Measurements from ENCODE around the gene ZNF775.

The ZNF775 gene

DNA sequence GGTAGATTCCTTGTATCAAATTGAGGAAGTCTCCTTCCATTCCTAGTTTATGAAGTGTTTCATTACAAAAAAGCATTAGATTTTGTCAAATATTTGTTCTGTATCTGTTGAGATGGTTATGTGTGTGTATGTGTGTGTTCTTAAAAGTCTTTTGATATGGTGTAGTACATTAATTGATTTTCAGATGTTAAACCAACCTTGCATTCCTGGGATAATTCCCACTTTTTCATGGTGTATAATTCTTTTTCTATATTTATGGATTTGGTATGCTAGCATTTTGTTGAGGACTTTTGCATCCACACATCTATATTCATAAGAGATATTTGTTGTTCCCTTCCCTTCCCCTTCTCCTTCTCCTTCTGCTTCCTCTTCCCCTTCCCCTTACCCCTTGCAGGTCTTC, 62.4 kb downstream of the ZNF775 start:
- DNase-seq (ENCODE audit: low read depth in 2 of 2) = no peak

DNA sequence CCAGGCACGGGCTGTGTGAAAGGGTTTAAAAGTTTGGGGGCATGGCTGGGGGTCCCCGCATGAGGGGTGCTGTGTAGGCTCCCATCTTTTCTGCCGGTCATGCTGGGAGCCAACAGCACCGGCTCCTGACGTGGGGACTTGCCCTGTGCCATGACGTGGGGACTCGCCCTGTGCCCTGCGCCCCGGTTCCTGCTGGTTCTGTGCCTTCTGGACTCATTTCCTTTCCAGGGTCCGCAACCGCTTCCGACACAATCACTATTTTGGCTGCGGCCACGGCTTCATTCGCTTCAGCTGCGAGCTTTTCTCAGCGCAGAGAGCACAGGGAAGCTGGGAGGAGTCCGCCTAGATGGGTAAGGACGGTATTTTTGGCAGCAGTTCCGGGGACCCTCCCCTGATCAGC, 63.7 kb downstream of the ZNF775 start:
- no peak for DNase-seq (ENCODE audit: low read depth in 2 of 2)

DNA sequence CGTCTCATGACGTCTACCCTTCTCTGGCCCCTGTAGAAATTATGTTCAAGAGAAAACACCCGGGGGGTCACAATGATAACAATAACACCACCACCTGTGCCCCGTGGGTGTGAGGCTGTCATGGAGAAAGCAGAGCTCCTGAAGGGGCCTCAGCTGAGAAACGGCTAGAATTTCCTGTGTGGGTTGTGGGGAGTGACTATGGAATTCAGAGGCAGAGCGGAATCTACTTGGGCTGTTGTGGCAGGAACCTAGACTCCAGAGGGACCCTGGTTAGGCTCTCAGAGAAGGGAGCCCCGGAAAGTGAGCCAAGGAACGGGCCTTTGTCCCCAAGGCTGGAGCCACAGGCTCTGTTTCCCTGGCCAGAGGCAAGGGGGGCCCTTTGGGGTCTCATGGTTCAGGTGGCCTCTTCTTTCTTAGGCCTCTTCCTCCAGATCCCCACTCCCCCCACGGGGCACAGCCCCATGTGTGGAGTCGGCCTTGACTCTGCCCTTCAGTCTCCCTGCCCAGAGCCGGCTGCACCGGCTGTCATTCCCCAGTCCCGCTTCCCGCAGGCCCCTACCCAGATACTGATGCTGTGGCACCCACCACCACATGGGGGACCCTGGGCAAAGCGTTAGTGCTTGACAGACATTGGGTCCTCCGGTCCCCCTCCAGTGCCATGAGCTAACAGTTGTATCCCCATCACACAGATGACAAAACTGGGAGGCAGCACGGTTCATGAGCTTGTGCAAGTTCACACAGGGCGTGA, 64.8 kb downstream of the ZNF775 start:
- DNase-seq (ENCODE audit: low read depth in 2 of 2) = no peak

DNA sequence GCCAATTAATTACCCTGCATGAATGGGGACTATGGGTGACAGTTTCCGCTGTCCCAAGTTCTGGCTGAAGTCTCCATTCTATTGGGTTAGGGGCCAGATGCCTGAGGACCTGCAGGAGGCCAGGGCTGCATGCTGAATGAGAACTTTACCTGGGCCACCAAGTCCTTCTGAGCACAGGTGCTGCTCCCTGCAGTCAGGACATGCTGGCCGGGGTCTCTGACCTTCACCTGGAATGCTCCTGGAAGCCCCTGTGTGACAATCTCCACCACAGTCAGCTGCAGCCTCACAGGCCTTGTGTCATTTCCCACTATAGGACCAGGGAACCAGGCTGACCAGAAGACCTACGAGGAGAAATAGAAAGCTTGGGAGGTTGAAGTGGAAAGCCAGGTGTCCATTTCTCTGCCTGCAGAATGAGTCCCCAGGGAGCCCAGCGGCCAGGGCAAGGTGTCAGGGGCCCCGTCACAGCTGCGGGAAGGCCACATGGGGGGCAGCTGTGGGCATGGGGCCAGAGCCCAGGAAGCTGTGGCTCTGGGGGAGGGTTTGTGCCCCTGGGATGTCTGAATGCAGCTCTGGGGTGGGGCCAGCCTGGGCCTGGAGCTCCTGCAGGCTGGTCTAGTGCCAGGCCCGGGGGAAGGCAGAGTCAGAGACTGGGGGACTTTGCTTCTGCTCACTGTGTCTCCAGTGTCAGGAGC, 65.7 kb downstream of the ZNF775 start:
- DNase-seq (ENCODE audit: low read depth in 2 of 2) = no peak

DNA sequence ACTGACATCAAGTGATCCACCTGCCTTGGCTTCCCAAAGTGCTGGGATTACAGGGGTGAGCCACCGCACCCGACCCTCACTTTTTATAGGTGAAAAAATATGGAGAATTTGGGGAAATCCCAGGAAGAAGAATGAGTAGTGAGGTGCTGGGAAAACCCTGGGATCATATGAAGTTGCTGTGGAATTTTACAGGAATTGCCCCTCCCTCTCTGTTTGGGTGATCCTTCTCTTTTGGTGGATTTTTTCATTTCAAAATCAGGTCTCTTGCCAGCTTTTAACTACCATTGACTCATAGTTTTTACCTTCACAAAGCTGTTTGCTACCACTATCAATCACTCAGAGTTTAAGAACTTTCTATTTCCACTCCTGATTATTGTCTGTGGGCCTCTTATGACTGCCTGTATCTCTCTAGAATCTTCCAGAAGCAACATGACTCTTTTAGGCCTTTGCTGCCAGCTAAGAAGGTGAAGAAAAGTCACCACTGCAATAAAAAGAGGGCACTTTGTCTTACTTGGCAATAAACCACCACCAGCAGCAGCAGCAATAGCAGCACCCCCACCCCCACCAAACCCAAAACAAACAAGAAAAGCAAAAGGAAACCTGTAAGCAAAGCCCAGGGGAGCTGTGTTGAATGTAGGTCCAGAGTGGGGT, 67.3 kb downstream of the ZNF775 start:
- DNase-seq (ENCODE audit: low read depth in 2 of 2) = no peak
